Endothelial cell of umbilical vein (primary cell): Measurements from ENCODE around the gene PPP2R3B. TPM values are rescaled to one million over a fixed set of nuclear protein-coding genes. Genes with fewer than 3 reads are reported as not detected.
A peak's percentile ranks its signal among the peaks of the same experiment; 100 is the strongest.

Experiments
- BruUV-seq: library from RNA; stranded (reverse); fragments of 400-500 nt; replicated peaks from 2 replicates; lab custom pipeline; 2021; lab: Mats Ljungman, UMichigan
- CTCF ChIA-PET: fragments of 300-600, 350-600 bp; sonication (Branson Sonifier 250); formaldehyde crosslinking; loops from one replicate; lab custom pipeline; 2021; ENCODE audit warnings: antibody characterized with exemption, inconsistent platforms; lab: Charles Lee
- POLR2A ChIA-PET: fragments of 300-600, 350-600 bp; sonication (Branson Sonifier 250); formaldehyde crosslinking; loops from one replicate; lab custom pipeline; 2021; ENCODE audit warnings: antibody characterized with exemption, inconsistent platforms; lab: Charles Lee
- DNase-seq: peaks from one replicate; pipeline ENCODE4 v3.0.0-alpha.2; 2011; ENCODE audit warnings: low read depth, low spot score
- FAIRE-seq: peaks from 2 replicates; lab custom pipeline; 2011; peaks lifted over from hg19 to GRCh38; lab: Jason Lieb, UNC
- H2AFZ ChIP-seq: 2 replicates; pipeline ENCODE4 v1.6.0; 2012; ENCODE audit warnings: low read depth, low read length, control low read depth, inconsistent platforms
- H3K27ac ChIP-seq: 2 replicates; pipeline ENCODE4 v1.5.1; 2011; ENCODE audit warnings: low read depth, mild to moderate bottlenecking, control low read depth, low read length, moderate library complexity; ENCODE audit not compliant: insufficient read depth
- H3K27me3 ChIP-seq, 2 experiments: 2 replicates each; pipeline versions ENCODE4 v1.6.0 to v1.6.1; 2011; ENCODE audit warnings: low read length in 2 of 2, mixed read lengths in 1 of 2; ENCODE audit not compliant: control insufficient read depth in 2 of 2, insufficient read depth in 2 of 2
- H3K36me3 ChIP-seq, 2 experiments: 2 replicates in 1 of 2; 3 replicates in 1 of 2; pipeline ENCODE4 v1.5.1; 2011; ENCODE audit warnings: low read length in 2 of 2, mild to moderate bottlenecking in 1 of 2, moderate library complexity in 1 of 2; ENCODE audit not compliant: control insufficient read depth in 2 of 2, insufficient read depth in 2 of 2; ENCODE audit errors: extremely low read depth in 1 of 2
- H3K4me1 ChIP-seq: 3 replicates; pipeline ENCODE4 v1.5.1; 2011; ENCODE audit warnings: mild to moderate bottlenecking, low read length; ENCODE audit not compliant: control insufficient read depth, insufficient read depth; ENCODE audit errors: extremely low read depth
- H3K4me2 ChIP-seq: 2 replicates; pipeline ENCODE4 v1.6.1; 2011; ENCODE audit warnings: low read length, control low read depth, mixed read lengths; ENCODE audit not compliant: insufficient read depth
- H3K4me3 ChIP-seq, 3 experiments: fragments of 200-600 bp in 1 of 3; sonication (generic), shearing (Covaris generic) in 1 of 3; replicated peaks in 1 of 3; 2 replicates each; pipeline ENCODE4 v1.5.1; 2011 to 2016; ENCODE audit warnings: control low read depth in 3 of 3, low read length in 3 of 3, mild to moderate bottlenecking in 2 of 3, inconsistent platforms in 1 of 3, low read depth in 1 of 3, moderate library complexity in 1 of 3; ENCODE audit not compliant: insufficient read depth in 1 of 3
- H3K79me2 ChIP-seq: 2 replicates; pipeline ENCODE4 v1.6.0; 2012; ENCODE audit warnings: low read length, inconsistent platforms; ENCODE audit not compliant: control insufficient read depth, insufficient read depth
- H3K9ac ChIP-seq: replicated peaks from 2 replicates; pipeline ENCODE3; 2011; ENCODE audit warnings: low read length, control low read depth; ENCODE audit not compliant: insufficient read depth; ENCODE audit errors: extremely low read depth
- H3K9me1 ChIP-seq: replicated peaks from 3 replicates; pipeline ENCODE4 v1.6.0; 2011; ENCODE audit warnings: mild to moderate bottlenecking, low read length; ENCODE audit not compliant: control insufficient read depth, insufficient read depth; ENCODE audit errors: extremely low read depth
- H3K9me3 ChIP-seq: replicated peaks from 2 replicates; pipeline ENCODE4 v1.5.1; 2012; ENCODE audit warnings: low read length, inconsistent platforms; ENCODE audit not compliant: control insufficient read depth, insufficient read depth
- H4K20me1 ChIP-seq: replicated peaks from 2 replicates; pipeline ENCODE3; 2011; ENCODE audit warnings: mild to moderate bottlenecking, low read length; ENCODE audit not compliant: control insufficient read depth, insufficient read depth; ENCODE audit errors: extremely low read depth
- EZH2 ChIP-seq: IDR thresholded peaks from 2 replicates; pipeline ENCODE4 v1.6.1; 2012; ENCODE audit warnings: borderline replicate concordance, low read depth, mild to moderate bottlenecking, moderate library complexity, low read length, inconsistent platforms; ENCODE audit not compliant: severe bottlenecking
- FOS ChIP-seq: IDR thresholded peaks from 2 replicates; pipeline ENCODE4 v1.6.1; 2011; ENCODE audit warnings: mild to moderate bottlenecking, low read length, moderate library complexity, borderline replicate concordance; ENCODE audit not compliant: insufficient read depth
- GATA2 ChIP-seq: IDR thresholded peaks from 2 replicates; pipeline ENCODE4 v1.7.0; 2011; ENCODE audit warnings: low read depth, mild to moderate bottlenecking, moderate library complexity, mixed read lengths, low read length; ENCODE audit not compliant: insufficient read length, insufficient read depth
- JUN ChIP-seq: IDR thresholded peaks from 2 replicates; pipeline ENCODE4 v1.6.1; 2011; ENCODE audit warnings: borderline replicate concordance, low read depth; ENCODE audit not compliant: insufficient read length, insufficient read depth
- MAX ChIP-seq: IDR thresholded peaks from 2 replicates; pipeline ENCODE4 v1.6.1; 2011; ENCODE audit not compliant: insufficient read depth, insufficient read length
- MYC ChIP-seq: IDR thresholded peaks from one replicate; pipeline ENCODE4 v1.6.1; 2011; ENCODE audit warnings: mild to moderate bottlenecking, low read depth, low read length
- POLR2A ChIP-seq: IDR thresholded peaks from 2 replicates; pipeline ENCODE4 v1.6.1; 2012; ENCODE audit warnings: low read depth, mild to moderate bottlenecking, control low read depth, low read length
- POLR2AphosphoS5 ChIP-seq: IDR thresholded peaks from 2 replicates; pipeline ENCODE4 v1.6.1; 2012; ENCODE audit warnings: low read depth, mild to moderate bottlenecking, control low read depth, low read length, moderate library complexity; ENCODE audit not compliant: insufficient read depth
- dilution Hi-C: fragments of 300-500 bp; cut with MboI; formaldehyde crosslinking; loops from one replicate; pipeline ENCODE4 v1.15.0; 2019; ENCODE audit warnings: low sequenced_read_pairs; ENCODE audit not compliant: extremely low pct_ligation_motif_present
- intact Hi-C: fragments of 100-400 bp; cut with micrococcal nuclease; formaldehyde crosslinking; loops from one replicate; pipeline ENCODE4 v1.10.0; 2022
- polyA plus RNA-seq, 4 experiments: library from polyadenylated mRNA; depleted of rRNA in 3 of 4; stranded (reverse) in 3 of 4; unstranded in 1 of 4; fragments of >200 nt; gene quantifications; 2 replicates each; pipeline versions ENCODE4 v1.2.1 to v1.2.3, GENCODE V29; 2011 to 2012; ENCODE audit warnings: missing spikeins in 1 of 4
- total RNA-seq: library from RNA; stranded (reverse); gene quantifications from 2 replicates; pipeline ENCODE4 v1.2.3, GENCODE V29; 2021
- TF ChIP-seq, protein P1 (sequence below), 2 donors: IDR thresholded peaks; 1 replicate in 1 of 2; 2 replicates in 1 of 2; pipeline ENCODE4 v1.5.1; 2011; ENCODE audit warnings: low read length in 2 of 2, mild to moderate bottlenecking in 2 of 2, moderate library complexity in 2 of 2, control low read depth in 1 of 2, inconsistent platforms in 1 of 2, low read depth in 1 of 2; ENCODE audit not compliant: insufficient read depth in 1 of 2; ENCODE audit errors: extremely low read depth in 1 of 2

PPP2R3B gene
- total and polyA plus RNA-seq, 2 donors (not counting 3 experiments of a cell fraction or from before 2014, with no cell fraction given): 19.1 to 33.6 TPM

DNA sequence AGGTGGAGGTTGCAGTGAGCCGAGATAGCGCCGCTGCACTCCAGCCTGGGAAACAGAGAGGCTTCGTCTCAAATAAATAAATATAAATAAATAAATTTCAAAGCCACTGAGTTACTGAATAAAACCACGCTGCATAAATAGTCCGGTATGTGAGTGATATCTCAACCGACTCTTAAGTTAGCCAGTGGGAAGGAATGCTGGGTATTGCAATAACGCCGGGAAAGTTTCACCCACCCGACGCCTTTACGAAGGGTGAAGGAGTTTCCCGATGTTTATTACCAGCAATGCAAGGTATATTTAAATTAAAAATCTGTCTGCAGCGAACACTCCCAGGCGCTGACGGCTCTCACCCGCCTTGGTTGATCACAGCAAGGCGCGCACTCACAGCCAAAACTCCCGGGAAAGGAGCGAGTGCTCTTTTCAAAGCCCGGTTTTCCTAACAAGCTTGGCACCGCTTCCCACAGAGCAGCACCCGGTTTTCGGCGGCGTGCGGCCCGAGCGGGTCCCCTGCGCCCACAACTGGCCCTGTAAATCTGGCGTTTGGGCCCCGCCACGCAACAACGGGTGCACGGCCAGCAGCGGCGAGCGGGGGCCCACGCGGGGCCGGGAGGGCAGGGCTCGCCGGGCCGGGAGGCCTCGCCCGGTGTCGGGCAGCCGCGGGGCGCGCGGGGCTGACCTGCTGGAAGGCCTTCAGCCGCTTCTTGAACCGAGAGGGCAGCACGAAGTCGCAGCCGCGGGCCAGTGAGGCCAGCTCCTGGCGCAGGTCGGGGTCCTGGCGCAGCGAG, 13.7 kb downstream of the PPP2R3B start:
- BruUV-seq: no TSS peak
- Histone ChIP-seq H3K4me3 (peak overlapping the region; percentile 16 to 45 (median 40)), H2AFZ (peak overlapping the region; percentile 45), H4K20me1 (no peaks in the 10 kb centered on the region), H3K9ac (no peak overlapping the region), H3K4me1 (peaks cover 15% of the 10 kb centered on the region), H3K4me2 (peak overlapping the region; percentile 58), H3K36me3 (no peaks in the 10 kb centered on the region), H3K27me3 (peaks cover 9 to 16% of the 10 kb centered on the region in 2 experiments), H3K79me2 (no peaks in the 10 kb centered on the region), H3K9me3 (no peaks in the 10 kb centered on the region), H3K9me1 (no peaks in the 10 kb centered on the region), H3K27ac (no peak overlapping the region)
- DNase-seq (no peak), FAIRE-seq (no peak)
- intact Hi-C loops: no loop called here
- dilution Hi-C loops: no loop called here
- peak; percentile 75 for TF ChIP-seq EZH2
- no peak for TF ChIP-seq FOS
- TF ChIP-seq JUN: no peak
- TF ChIP-seq POLR2AphosphoS5: no peak
- ChIA-PET POLR2A (no interaction called here), CTCF (no interaction called here)

GRCh38 chrX:371907-372306, 14.8 kb downstream of the PPP2R3B start:
- H4K20me1 ChIP-seq: no peaks in the 10 kb centered on the region
- no peak overlapping the region for H3K27ac ChIP-seq
- H3K9ac ChIP-seq: no peak overlapping the region
- ChIA-PET CTCF (no interaction called here), POLR2A (no interaction called here)
- intact Hi-C loops (no loop called here), dilution Hi-C loops (no loop called here)
- no TSS peak for BruUV-seq
- H2AFZ ChIP-seq: no peak overlapping the region
- peaks cover 15% of the 10 kb centered on the region for H3K4me1 ChIP-seq
- DNase-seq (no peak), FAIRE-seq (no peak)
- H3K36me3 ChIP-seq: no peaks in the 10 kb centered on the region
- no peaks in the 10 kb centered on the region for H3K9me1 ChIP-seq
- no peaks in the 10 kb centered on the region for H3K79me2 ChIP-seq
- H3K9me3 ChIP-seq: no peaks in the 10 kb centered on the region
- H3K4me3 ChIP-seq: no peak overlapping the region
- H3K4me2 ChIP-seq: no peak overlapping the region
- no peak for TF ChIP-seq JUN
- no peak for TF ChIP-seq EZH2
- no peak for TF ChIP-seq MYC
- no peak for TF ChIP-seq MAX
- no peak for TF ChIP-seq FOS
- TF ChIP-seq POLR2A: no peak
- TF ChIP-seq GATA2: no peak
- TF ChIP-seq POLR2AphosphoS5: no peak
- TF ChIP-seq, protein P1, sequence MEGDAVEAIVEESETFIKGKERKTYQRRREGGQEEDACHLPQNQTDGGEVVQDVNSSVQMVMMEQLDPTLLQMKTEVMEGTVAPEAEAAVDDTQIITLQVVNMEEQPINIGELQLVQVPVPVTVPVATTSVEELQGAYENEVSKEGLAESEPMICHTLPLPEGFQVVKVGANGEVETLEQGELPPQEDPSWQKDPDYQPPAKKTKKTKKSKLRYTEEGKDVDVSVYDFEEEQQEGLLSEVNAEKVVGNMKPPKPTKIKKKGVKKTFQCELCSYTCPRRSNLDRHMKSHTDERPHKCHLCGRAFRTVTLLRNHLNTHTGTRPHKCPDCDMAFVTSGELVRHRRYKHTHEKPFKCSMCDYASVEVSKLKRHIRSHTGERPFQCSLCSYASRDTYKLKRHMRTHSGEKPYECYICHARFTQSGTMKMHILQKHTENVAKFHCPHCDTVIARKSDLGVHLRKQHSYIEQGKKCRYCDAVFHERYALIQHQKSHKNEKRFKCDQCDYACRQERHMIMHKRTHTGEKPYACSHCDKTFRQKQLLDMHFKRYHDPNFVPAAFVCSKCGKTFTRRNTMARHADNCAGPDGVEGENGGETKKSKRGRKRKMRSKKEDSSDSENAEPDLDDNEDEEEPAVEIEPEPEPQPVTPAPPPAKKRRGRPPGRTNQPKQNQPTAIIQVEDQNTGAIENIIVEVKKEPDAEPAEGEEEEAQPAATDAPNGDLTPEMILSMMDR (IDR thresholded peaks at IDR 0.05; ENCODE audit: extremely low read depth in 1 of 2, insufficient read depth in 1 of 2, low read depth in 1 of 2, low read length in 2 of 2): no peak
- H3K27me3 ChIP-seq: peaks cover 9 to 16% of the 10 kb centered on the region in 2 experiments
